Panc1 (cell line): ENCODE measurements around the gene TMEM117. TPM values are rescaled to one million over a fixed set of nuclear protein-coding genes. Genes with fewer than 3 reads are reported as not detected.
"Not testable (repeated sequence)": the region's sequence is repeated elsewhere in the genome, so short reads cannot be mapped to it uniquely, and the experiment has no call there.

Experiments
- ATAC-seq: fragments of 200-7000 bp; cut with Tn5 transposase; 2 replicates; pipeline ENCODE4 v1.9.1; 2020; ENCODE audit warnings: mild to moderate bottlenecking, moderate library complexity
- BruUV-seq: library from RNA; stranded (reverse); fragments of 400-500 nt; replicated peaks from 2 replicates; lab custom pipeline; 2021; lab: Mats Ljungman, UMichigan
- CTCF ChIA-PET: fragments of 300-600 bp; sonication (Branson Sonifier 250); formaldehyde crosslinking; loops from one replicate; lab custom pipeline; 2022; ENCODE audit warnings: antibody characterized with exemption; lab: Charles Lee
- POLR2A ChIA-PET: fragments of 300-600 bp; sonication (Branson Sonifier 250); formaldehyde crosslinking; loops from one replicate; lab custom pipeline; 2022; ENCODE audit warnings: antibody characterized with exemption; lab: Charles Lee
- DNase-seq: peaks from one replicate; pipeline ENCODE4 v3.0.0-alpha.2; 2010; ENCODE audit warnings: low read depth, low spot score
- H3K27ac ChIP-seq: 2 replicates; pipeline ENCODE4 v1.5.1; 2011; ENCODE audit warnings: mild to moderate bottlenecking, low read length, inconsistent platforms
- H3K27me3 ChIP-seq: fragments of 200-500 bp; sonication (Bioruptor generic); 2 replicates; pipeline ENCODE4 v1.6.0; 2014; ENCODE audit warnings: low read length, inconsistent platforms; ENCODE audit not compliant: control insufficient read depth, insufficient read depth
- H3K36me3 ChIP-seq: fragments of 200-500 bp; sonication (Bioruptor generic); 2 replicates; pipeline ENCODE4 v1.5.1; 2014; ENCODE audit warnings: inconsistent platforms, mild to moderate bottlenecking, low read length, moderate library complexity; ENCODE audit not compliant: control insufficient read depth, insufficient read depth
- H3K4me1 ChIP-seq: 2 replicates; pipeline ENCODE4 v1.5.1; 2011; ENCODE audit warnings: inconsistent platforms, mild to moderate bottlenecking, low read length, moderate library complexity; ENCODE audit not compliant: control insufficient read depth, insufficient read depth
- H3K4me3 ChIP-seq, 2 experiments: 2 replicates each; pipeline ENCODE4 v1.5.1; 2011 to 2012; ENCODE audit warnings: low read depth in 2 of 2, low read length in 2 of 2, mild to moderate bottlenecking in 2 of 2, inconsistent platforms in 1 of 2, moderate library complexity in 1 of 2
- H3K9me3 ChIP-seq: fragments of 200-500 bp; sonication (Bioruptor generic); 2 replicates; pipeline ENCODE4 v1.5.1; 2014; ENCODE audit warnings: low read depth, mild to moderate bottlenecking, inconsistent platforms, low read length, moderate library complexity; ENCODE audit not compliant: control insufficient read depth, insufficient read depth
- CTCF ChIP-seq: fragments of 450-650 bp; IDR thresholded peaks from 2 replicates; pipeline ENCODE4 v1.5.1; 2017; ENCODE audit warnings: mild to moderate bottlenecking
- POLR2AphosphoS5 ChIP-seq: IDR thresholded peaks from 2 replicates; pipeline ENCODE4 v1.6.1; 2012; ENCODE audit warnings: mild to moderate bottlenecking, low read depth, low read length, moderate library complexity
- REST ChIP-seq, 2 experiments: IDR thresholded peaks; 2 replicates each; pipeline ENCODE4 v1.6.1; 2011 to 2012; ENCODE audit warnings: low read depth in 2 of 2, control low read depth in 1 of 2, low read length in 1 of 2, mild to moderate bottlenecking in 1 of 2, moderate library complexity in 1 of 2; ENCODE audit not compliant: insufficient read depth in 1 of 2
- SIN3A ChIP-seq: IDR thresholded peaks from 2 replicates; pipeline ENCODE4 v1.6.1; 2012; ENCODE audit warnings: low read depth, mild to moderate bottlenecking, low read length, moderate library complexity, borderline replicate concordance; ENCODE audit not compliant: insufficient read depth
- TCF7L2 ChIP-seq: IDR thresholded peaks from 2 replicates; pipeline ENCODE4 v1.6.1; 2011; ENCODE audit warnings: mild to moderate bottlenecking, low read depth, low read length, inconsistent platforms
- in situ Hi-C: cut with HindIII; loops from 2 replicates; pipeline ENCODE4 v1.10.0; 2016; ENCODE audit warnings: low sequenced_read_pairs, low pct_unique_long_range_greater_than_20kb
- intact Hi-C: fragments of 100-400 bp; cut with micrococcal nuclease; formaldehyde crosslinking; loops from one replicate; pipeline ENCODE4 v1.10.0; 2022; ENCODE audit not compliant: unreplicated experiment
- total RNA-seq: library from RNA; stranded (reverse); gene quantifications from one replicate; pipeline ENCODE4 v1.2.1, GENCODE V29; 2021; ENCODE audit not compliant: unreplicated experiment

Gene TMEM117
- total RNA-seq, 1 experiment from 2014 or later, result 5.5 TPM

GRCh38 chr12:43869184-43869583, 33.3 kb downstream of the TMEM117 start:
- no peak for ATAC-seq
- POLR2A ChIA-PET, result no interaction called here

GRCh38 chr12:43869765-43870164, 33.9 kb downstream of the TMEM117 start:
- DNase-seq, POLR2A ChIA-PET, H3K36me3 ChIP-seq, intact Hi-C loops, H3K27ac ChIP-seq, in situ Hi-C loops, H3K9me3 ChIP-seq, ATAC-seq, CTCF ChIA-PET, H3K4me3 ChIP-seq, H3K27me3 ChIP-seq, BruUV-seq, H3K4me1 ChIP-seq: not testable (repeated sequence)

More at GRCh38 chr12:43869184-43869583, 33.3 kb downstream of the TMEM117 start:
- Histone ChIP-seq H3K4me3 (no peak overlapping the region), H3K9me3 (no peaks in the 10 kb centered on the region), H3K4me1 (no peaks in the 10 kb centered on the region), H3K36me3 (no peaks in the 10 kb centered on the region), H3K27ac (no peak overlapping the region), H3K27me3 (no peaks in the 10 kb centered on the region)
- in situ Hi-C loops, result no loop called here
- no TSS peak for BruUV-seq
- no peak for DNase-seq
- intact Hi-C loops, result no loop called here
- CTCF ChIA-PET, result no interaction called here
- no peak for TF ChIP-seq POLR2AphosphoS5
- no peak for TF ChIP-seq CTCF
- no peak for TF ChIP-seq TCF7L2
- TF ChIP-seq REST (IDR thresholded peaks at IDR 0.05; ENCODE audit: insufficient read depth in 1 of 2, low read depth in 2 of 2, low read length in 1 of 2), result no peak
- TF ChIP-seq SIN3A, result no peak

GRCh38 chr12:43871258-43871657, 35.4 kb downstream of the TMEM117 start:
- H3K4me1 ChIP-seq, H3K36me3 ChIP-seq, BruUV-seq, intact Hi-C loops, H3K27ac ChIP-seq, ATAC-seq, POLR2A ChIA-PET, H3K4me3 ChIP-seq, DNase-seq, CTCF ChIA-PET, H3K9me3 ChIP-seq, in situ Hi-C loops, H3K27me3 ChIP-seq: not testable (repeated sequence)
